HPDE6-E6E7 (cell line): Measurements from ENCODE around the gene GALNT9.

Experiments used
- DNase-seq: peaks from one replicate; pipeline ENCODE4 v3.0.0; 2011; ENCODE audit warnings: missing footprints; ENCODE audit errors: extremely low spot score

The GALNT9 gene

DNA sequence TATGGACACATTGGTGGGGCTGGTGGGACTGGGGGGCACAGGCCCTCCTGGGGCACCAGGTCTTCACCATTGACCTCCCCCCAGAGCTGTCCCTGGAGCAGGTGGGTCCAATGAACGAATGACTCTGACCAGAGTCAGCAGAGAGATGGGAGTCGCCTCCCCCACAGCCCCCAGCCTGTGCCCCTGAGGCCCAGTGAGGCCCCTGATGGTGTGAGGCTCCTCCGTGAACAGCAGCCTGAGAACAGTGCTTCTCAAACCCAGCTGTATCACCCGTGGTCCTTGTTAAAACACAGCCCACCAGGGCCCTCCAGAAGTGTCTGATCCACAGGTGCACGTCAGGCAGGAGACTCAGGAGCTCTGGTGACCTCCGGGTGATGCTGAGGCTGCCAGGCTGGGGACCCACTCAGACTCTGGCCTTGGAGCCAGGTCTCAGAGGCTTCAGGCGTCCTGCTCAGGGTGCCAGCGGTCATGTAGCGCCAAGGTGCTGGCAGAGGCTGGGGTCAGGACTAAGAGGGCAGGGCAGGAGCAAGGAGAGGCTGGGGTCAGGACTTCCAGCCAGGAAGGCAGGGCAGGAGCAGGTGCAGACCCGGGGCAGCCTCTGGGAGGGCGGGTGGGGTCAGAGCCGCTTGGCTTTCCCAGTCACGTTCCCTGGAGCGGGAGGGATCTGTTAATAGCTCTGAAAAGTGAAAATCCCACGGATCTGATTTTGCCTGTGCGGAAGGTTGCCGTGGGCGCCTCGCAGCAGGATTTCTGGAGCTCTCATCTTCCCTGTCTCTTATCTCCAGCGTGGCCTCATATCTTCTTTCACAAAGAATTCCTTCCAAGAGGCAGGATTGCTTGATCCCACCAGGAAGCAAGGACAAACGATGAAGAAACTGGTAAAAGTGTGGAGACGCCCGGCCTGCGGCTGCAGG lies 35.0 kb downstream of the GALNT9 start:
- DNase-seq = no peak

DNA sequence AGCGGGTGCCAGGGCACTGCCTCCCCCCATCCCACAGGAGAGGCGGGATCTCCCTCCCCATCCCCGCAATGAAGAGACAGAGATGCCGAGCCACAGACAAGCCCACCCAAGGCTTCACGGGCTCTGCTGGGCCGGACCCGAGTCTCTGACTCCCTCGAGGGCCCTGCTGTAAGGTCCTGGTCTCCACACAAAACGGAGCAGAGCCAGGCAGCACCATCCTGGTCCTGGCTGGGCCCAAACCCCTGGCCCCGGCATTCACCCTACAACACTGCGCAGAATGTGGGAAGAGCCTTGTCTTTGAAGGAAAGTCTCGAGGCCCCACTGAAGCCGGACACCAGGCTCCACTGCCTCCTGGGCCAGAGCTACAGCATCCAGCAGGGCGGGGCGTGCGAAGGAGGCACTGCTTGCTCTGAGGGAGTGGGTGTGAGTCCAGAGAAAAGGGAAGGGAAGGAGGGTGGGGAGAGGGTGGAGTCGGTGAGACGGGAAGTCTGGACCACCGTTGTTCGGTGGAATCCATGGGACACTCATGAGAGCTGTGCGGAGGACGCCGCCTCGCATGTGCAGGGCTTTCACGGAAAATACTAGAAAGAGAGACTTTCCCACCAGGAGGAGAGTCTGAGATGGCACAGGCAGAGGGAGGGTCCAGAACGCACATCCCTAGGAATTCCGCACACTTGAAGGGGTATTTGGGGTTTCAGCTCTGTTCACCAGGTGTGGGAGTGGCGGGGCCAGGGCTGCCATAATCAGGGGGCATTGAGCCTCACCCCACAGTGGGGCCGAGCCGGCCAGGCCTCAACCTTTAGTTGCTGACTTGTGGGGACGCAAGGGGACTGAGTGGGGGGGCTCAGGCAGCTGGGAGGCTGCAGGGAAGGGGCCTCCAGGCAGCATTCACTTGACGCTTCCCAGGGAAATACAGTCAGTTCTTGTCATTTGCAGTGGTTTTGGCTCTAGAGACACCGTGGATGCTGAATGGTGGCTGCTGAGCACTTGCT lies 36.8 kb downstream of the GALNT9 start:
- no peak for DNase-seq

- DNase-seq = no peak
Observed at GRCh38 chr12:132291402-132292175, 37.8 kb downstream of the GALNT9 start.

- no peak for DNase-seq
Observed at GRCh38 chr12:132290203-132290540, 39.2 kb downstream of the GALNT9 start.

DNA sequence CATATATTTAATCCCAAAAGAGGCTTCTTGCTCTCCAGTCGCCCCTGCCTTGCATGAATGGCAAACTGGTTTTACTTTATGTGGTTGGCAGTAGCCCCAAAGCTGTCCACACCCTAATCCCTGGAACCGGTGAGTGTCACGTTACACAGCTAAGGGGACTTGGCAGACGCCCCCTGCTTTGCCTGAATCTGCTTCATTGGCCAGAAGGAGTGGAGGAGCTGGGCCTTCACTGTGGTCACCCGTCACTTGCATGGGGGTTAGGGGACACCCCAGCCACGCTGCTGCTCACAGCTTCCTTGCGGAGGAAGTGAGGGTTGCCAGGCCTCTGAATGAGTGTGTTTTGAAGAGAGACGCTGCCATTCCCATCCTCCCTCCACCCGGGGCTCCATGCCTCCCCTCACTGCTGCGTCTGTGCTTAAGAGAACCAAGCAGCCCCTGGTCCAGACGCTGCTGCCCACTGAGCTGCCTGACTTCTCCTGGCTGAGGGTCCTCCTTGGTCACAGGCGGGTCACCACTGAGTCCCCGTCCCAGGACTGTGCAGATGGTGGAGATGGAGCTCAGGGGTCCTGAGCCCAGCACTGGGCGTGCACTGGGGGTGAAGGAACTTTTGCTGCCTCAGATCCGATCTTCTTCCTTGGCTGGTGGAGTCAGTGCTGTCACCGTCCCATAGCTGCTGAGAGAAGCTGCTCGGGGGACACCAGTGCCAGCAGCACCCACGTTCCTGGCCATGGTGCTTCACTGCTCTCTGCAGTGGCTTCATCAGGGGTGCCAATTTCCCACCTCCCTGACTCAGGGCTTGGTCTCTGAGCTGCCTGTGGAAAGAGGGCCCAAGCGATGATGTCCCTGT lies 39.8 kb downstream of the GALNT9 start:
- no peak for DNase-seq

DNA sequence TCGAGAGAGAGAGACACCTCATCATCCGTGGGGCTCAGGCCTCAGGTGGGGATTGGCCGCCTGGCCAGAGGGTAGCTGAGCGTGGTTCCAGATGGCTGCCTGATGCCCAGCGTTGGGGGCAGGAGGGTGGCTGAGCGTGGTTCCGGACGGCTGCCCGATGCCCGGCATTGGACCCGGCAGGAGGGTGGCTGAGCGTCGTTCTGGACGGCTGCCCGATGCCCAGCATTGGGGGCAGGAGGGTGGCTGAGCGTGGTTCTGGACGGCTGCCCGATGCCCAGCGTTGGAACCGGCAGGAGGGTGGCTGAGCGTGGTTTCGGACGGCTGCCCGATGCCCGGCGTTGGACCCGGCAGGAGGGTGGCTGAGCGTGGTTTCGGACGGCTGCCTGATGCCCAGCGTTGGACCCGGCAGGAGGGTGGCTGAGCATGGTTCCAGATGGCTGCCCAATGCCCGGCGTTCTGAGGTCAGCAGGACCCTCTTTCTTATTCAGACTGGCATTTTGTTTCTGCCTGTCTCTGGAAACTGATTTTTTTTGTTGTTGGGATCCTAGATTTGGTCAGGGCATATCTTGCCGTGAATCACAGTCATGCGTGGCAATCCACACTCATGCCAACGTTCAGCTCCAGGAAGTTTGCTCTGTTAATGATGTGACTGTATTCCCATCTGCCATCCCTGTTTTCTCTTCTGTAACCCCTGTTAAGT lies 40.7 kb downstream of the GALNT9 start:
- DNase-seq = no peak

DNA sequence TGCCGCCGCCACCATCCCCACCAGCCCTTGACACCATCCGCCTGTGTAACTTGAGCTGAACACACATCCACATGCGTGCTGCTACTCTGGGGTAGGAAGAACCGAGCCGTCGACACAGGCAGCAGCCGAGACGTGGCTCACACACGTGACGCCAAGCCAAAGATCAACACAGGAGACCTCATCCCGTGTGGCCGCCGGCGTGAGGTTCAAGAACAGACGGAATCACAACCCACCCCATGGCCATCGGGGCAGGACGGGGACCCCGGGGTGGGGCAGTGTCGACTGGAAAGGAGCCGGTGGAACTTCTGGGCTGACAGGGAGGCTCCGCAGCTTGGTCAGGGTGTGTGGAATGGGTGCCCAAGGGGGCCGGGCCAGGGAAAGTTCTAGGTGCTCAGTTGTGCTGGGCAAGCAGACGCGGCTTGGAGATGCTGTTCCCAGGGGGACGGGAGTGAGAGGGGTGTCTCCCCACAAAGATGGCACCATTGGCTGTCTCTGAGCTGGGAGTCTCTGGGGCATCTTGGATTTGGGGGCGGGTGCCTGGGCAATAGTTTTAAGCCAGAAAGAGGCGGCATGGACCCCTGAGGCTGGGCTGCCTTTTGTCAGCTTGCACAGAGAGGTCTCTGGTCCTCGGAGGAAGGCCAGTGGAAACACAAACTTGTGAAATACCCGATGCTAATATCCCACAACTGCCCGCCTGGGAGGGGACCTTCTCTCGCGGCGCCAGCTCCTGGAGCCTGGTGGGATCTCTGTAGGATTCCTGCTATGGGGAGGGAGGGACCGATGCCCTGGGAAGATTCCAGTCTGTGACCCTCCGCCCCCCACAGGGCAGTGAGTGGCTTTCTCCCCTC lies 41.8 kb downstream of the GALNT9 start:
- no peak for DNase-seq

- peak; percentile 12 for DNase-seq
Observed at GRCh38 chr12:132286912-132287311, 42.5 kb downstream of the GALNT9 start.

DNA sequence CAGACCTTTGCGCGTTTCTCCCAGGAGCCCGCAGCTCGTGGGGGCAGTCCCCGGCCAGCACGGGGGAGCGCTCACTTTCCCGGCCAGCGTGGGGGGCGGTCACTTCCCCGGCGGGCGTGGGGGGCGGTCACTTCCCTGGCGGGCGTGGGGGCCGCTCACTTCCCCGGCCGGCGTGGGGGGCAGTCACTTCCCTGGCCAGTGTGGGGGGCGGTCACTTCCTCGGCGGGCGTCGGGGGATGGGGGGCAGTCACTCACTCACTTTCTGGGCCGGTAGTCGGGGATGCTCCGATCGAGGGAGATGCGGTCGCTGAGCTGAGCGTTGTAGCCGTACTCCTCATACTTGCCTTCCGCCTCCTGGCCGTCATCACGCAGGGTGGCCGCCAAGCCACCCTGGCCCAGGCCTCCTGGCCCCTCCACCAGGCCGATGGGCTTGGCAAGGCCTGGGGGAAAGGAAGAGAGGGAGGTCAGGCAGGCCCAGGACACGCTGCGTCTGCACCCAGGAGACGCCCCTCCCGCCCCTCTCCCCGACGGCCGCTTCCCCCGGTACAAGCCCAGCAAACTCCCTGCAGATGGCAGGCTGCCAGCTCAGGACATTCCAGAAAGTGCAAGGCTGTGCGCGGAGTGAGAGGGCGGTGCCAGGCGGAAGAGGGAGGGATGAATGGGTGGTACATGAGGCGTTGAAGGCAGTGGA lies 43.3 kb downstream of the GALNT9 start:
- no peak for DNase-seq

DNA sequence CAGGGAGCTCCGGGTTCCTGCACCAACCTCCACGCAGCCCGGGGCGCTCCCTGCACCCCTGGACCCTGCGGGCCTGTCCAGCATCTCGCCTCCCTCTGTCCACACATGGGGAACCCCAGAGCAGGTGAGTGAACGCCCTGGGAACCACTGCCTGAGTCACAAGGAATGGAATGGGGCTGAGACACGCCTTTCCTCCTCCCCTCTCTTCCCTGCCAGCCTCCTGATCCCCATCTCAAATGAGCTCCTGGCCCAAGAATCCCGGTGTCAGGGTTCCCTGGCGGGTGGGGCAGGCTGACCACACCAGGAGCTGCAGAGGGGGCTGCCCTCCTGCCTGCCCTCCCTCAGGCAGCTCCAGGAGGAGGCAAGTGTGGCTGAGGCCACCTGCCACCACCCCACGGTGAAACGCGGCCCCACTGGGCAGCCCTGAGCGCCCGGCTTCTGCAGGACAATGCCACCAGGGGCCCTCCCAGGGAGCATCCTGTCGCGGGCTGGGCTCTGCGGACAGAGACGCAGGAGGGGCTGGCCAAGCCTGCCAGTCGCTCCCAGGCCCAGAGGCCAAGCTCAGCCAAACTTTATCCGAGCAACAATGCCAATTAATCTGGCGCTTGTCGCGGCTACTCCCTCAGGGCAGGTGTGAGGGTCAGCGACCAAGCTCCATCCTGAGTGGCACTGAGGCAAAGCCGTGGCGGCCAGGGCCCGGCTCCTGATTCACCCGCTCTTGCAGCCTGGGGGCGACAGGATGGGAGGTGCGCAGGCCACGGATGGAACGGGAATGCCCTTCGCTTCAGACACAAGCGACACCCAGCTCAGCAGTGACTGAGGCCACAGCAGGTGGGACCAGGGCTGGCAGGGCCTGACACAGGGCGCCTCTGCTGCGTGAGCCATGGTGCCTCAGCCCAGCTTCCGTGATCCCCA lies 44.3 kb downstream of the GALNT9 start:
- peak; percentile 64 for DNase-seq

DNA sequence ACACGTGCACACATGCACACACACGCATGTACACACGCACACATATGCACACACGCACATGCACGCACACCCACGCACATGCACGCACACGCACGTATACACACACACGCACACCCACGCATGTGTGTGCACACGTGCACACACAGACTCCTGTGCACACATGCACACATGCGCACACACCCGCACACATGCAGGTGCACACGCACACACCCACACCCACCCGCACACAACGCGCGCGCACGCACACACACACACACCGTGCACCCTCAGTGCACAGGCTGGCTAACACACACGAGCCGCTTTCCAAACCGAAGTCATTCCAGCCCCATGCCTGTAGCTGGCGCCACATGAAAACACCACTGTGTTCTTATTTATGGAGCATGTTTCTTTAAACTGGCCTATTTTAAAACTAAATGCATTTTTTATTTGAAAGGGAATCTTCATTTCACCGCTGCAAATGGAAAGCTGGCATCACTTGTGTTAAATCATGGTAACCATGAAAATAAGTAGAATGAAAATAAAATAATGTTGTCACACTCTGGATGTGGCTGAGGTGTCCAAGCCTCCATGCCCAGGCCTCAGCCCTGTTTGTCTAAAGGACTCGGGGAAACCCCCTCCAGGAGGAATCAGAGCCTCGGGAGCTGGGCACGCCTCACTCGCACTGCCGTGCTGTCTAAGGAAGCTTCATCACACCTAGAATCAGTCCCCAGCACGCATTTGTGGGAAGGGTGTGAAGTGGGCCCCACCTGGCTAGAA lies 45.1 kb downstream of the GALNT9 start:
- DNase-seq = no peak

DNA sequence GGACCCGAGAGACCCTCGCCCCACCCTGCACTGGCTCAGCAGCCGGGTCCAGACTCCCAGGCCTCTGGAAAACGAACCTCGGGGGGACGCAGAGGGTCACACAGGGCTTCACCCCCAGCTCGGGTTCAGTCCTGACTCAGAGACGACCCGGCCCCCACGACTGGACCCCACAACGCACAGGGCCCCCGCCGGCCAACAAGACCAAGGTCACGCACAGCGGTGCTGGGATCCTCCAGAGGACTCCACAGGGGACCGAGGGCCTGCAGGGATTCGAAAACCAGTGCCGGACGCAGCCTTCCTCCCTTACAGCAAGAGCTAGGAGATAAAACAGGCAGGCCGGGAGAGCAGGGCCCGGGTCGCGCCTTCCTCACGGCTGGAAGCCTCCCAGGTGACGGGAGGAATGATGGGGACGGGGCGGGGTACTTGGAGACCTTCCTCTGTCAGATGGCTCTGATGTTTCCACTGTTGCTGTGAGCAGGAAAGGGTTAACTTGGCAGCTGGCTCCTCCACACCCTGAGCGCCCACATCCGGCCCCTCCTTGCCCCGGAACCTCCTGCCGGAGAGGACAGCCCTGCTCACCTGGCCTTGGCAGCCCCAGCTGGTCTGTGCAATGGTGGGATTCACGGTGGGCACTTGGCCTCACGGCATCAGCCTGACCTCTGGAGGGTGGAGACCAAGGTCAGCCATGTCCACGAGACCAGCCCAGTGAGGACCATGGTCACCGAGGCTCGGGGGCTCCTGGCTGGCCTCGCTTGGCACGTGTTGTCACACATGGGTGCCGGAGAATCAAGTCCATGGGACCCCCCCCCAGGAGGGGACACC lies 46.2 kb downstream of the GALNT9 start:
- DNase-seq = no peak

DNA sequence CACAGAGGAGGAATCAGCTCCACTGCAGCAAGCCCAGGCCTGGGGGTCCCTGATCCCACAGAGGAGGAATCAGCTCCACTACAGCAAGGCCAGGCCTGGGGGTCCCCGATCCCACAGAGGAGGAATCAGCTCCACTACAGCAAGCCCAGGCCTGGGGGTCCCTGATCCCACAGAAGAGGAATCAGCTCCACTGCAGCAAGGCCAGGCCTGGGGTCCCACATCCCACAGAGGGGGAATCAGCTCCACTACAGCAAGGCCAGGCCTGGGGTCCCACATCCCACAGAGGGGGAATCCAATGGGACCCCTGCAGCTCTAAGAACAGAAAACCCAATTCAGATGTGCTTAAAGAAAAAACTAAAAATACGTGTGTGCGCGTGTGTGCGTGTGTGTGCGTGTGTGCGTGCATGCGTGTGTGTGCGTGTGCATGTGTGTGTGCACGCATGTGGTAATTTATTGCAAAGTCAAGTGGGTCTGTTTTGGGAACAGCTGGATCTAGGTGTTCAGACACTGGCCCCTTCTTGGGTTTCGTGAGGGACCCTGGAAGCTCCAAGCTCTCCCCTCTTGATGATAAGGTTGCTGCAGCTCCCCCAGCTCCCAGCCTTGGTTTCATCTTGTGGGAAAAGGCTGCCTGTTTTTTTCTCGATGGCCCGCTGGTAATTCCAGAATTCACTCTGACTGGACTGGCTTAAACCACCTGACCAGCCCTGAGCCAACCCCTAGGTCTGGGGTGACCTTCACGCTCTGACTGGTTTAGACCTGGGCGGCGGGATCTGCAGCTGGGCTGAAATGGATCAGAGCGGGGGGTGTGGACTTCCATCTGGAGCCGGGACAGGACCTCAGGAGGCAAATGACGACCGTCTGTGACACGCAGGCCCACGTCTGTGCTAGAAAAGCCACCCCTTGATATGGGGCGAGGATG lies 47.1 kb downstream of the GALNT9 start:
- DNase-seq = no peak

- no peak for DNase-seq
Observed at GRCh38 chr12:132281038-132281437, 48.4 kb downstream of the GALNT9 start.

- no peak for DNase-seq
Observed at GRCh38 chr12:132280406-132280805, 49.0 kb downstream of the GALNT9 start.
